Sigmoid colon (tissue), 4 donors: ENCODE data around the gene PTCD1.

Source experiments
- CTCF ChIP-seq, 4 experiments: fragments of 450-650 bp in 3 of 4; fragments of 200-600 bp in 1 of 4; IDR thresholded peaks; one replicate each; pipeline ENCODE4 v1.5.1; 2016 to 2019; ENCODE audit warnings: antibody characterized with exemption in 4 of 4, mild to moderate bottlenecking in 3 of 4, moderate library complexity in 2 of 4
- EP300 ChIP-seq, 4 donors: sonication (generic); formaldehyde crosslinking; IDR thresholded peaks; one replicate each; pipeline ENCODE4 v1.6.1; 2017; ENCODE audit warnings: antibody characterized with exemption in 4 of 4
- POLR2A ChIP-seq, 2 donors: fragments of 450-650 bp; IDR thresholded peaks; one replicate each; pipeline ENCODE4 v1.6.1; 2016; ENCODE audit warnings: antibody characterized with exemption in 2 of 2, mild to moderate bottlenecking in 2 of 2, moderate library complexity in 2 of 2
- POLR2AphosphoS5 ChIP-seq, 4 donors: sonication (generic); formaldehyde crosslinking; IDR thresholded peaks; one replicate each; pipeline ENCODE4 v1.6.1; 2017; ENCODE audit warnings: antibody characterized with exemption in 4 of 4

DNA sequence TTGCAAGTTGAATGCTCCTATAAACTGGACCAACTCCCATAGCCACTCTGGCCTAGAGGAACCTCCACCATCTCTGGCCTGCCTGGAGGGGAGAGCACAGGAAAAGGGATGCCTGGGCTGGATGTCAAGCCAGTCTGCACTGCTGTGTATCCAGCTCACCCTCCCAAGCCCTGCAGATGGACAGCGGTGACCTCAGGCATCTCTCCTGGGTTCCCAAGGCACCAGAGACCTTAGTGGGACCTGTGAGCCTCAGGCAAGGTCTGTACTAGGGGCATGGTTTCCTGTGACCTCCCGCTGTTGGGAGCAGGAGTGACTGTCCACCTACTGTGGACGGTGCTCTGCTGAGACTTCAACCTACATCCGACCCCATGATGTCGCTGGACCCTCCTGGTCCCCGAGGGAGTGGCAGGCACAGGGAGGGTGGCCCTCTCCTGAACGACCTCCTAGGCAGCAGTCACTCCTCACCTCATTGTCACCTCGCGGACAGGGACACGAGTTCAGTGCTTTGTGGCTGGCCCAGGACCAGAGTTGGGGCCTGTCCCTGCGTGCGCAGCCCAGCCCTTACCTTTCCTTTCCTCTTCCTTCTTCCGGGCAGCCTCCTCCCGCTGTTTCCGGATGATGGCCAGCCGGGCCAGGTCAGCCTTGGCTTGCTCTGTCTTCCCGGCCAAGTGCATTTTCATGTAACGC is 41.2 kb downstream of the PTCD1 start:
- TF ChIP-seq POLR2A (IDR thresholded peaks at IDR 0.05) (no peak), CTCF (IDR thresholded peaks at IDR 0.05) (no peak), POLR2AphosphoS5 (IDR thresholded peaks at IDR 0.05) (no peak), EP300 (IDR thresholded peaks at IDR 0.05) (no peak)
